Karpas-422 (cell line): ENCODE data around the gene AGTRAP. TPM values are rescaled to one million over a fixed set of nuclear protein-coding genes. Genes with fewer than 3 reads are reported as not detected.

Source experiments
- DNase-seq: peaks from one replicate; pipeline ENCODE4 v3.0.0-alpha.2; 2015
- H2AFZ ChIP-seq: fragments of 200-600 bp; sonication (generic); 2 replicates; pipeline ENCODE4 v1.6.1; 2014; ENCODE audit warnings: antibody characterized with exemption, low read length, mixed read lengths
- H3K27ac ChIP-seq: fragments of 200-600 bp; sonication (generic); 2 replicates; pipeline ENCODE4 v1.5.1; 2014; ENCODE audit warnings: mild to moderate bottlenecking, low read length, moderate library complexity
- H3K27me3 ChIP-seq: fragments of 200-600 bp; sonication (generic); 2 replicates; pipeline ENCODE4 v1.6.1; 2014; ENCODE audit warnings: low read length, mixed read lengths
- H3K36me3 ChIP-seq: fragments of 200-600 bp; sonication (generic); 2 replicates; pipeline ENCODE4 v1.6.1; 2014; ENCODE audit warnings: low read length, mixed read lengths; ENCODE audit not compliant: insufficient read depth
- H3K4me1 ChIP-seq: fragments of 200-600 bp; sonication (generic); 2 replicates; pipeline ENCODE4 v1.6.1; 2014; ENCODE audit warnings: mild to moderate bottlenecking, low read length, mixed read lengths
- H3K4me2 ChIP-seq: fragments of 200-600 bp; sonication (generic); 2 replicates; pipeline ENCODE4 v1.6.1; 2014; ENCODE audit warnings: low read length, low read depth, mild to moderate bottlenecking; ENCODE audit not compliant: poor library complexity, severe bottlenecking
- H3K4me3 ChIP-seq: fragments of 200-600 bp; sonication (generic); 2 replicates; pipeline ENCODE4 v1.5.1; 2014; ENCODE audit warnings: mild to moderate bottlenecking, antibody characterized with exemption, low read length, mixed read lengths
- H3K79me2 ChIP-seq: fragments of 200-600 bp; sonication (generic); 2 replicates; pipeline ENCODE4 v1.6.1; 2014; ENCODE audit warnings: mild to moderate bottlenecking, low read length, mixed read lengths
- H3K9ac ChIP-seq: fragments of 200-600 bp; sonication (generic); 2 replicates; pipeline ENCODE4 v1.6.0; 2014; ENCODE audit warnings: low read length
- H3K9me2 ChIP-seq: fragments of 200-600 bp; sonication (generic), shearing (Covaris generic); replicated peaks from 2 replicates; pipeline ENCODE4 v1.6.0; 2014; ENCODE audit warnings: mild to moderate bottlenecking, low read length, moderate library complexity; ENCODE audit not compliant: insufficient read depth
- H3K9me3 ChIP-seq: fragments of 300-700, 200-600 bp; sonication (generic); 2 replicates; pipeline ENCODE4 v1.6.1; 2014; ENCODE audit warnings: low read length, mixed read lengths
- H4K20me1 ChIP-seq: fragments of 200-600 bp; sonication (generic); 2 replicates; pipeline ENCODE4 v1.6.1; 2014; ENCODE audit warnings: mild to moderate bottlenecking, antibody characterized with exemption, low read length, low read depth; ENCODE audit not compliant: insufficient read depth
- total RNA-seq: library from RNA; depleted of rRNA; stranded (reverse); fragments of >200 nt; shearing (Covaris generic); gene quantifications from 2 replicates; pipeline ENCODE4 v1.2.3, GENCODE V29; 2014; ENCODE audit warnings: low replicate concordance

AGTRAP gene
- total RNA-seq, 1 experiment from 2014 or later, result 24.3 TPM

DNA sequence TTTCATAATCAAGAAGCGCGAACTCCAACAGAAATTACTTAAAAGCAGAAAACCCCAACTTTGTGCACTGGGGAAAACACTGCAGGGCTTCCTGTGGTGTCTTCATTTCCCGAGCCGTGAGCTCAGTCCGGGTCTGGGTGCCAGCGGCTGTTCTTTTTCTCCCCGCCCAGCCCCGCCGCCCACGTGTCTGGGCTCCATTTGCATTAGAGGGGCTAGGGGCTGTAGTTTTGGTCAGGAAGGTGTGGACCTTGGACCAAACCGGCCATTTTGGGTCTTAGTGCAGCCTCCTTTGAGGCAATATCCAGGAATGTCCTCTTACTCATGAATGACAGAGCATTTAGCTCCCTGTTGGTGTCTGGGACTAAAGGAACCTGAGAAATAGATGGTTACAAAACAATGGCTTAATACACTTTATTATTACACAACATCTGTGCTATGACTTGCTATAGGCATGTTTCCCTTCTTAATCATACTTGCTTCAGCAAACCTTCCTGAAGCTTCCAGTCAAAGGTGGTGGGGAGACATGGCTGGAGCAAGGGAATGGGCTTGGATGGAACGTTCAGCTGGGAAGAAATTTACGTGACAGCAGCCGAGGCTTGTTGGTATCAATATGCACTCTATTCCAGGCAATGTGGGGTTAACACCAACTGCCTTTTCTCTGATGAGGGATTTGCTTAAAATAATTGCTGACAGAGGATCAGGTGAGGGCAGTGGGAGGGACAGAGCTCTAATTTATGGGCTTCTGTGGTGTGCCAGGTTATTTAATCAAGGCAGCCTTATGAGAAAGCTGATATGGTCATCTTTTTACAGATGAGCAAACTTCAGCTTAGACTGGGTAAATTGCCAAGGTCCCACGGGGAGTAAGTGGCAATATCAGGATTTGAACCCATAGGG is 1.1 kb downstream of the AGTRAP start:
- peak overlapping the region; percentile 99 for H2AFZ ChIP-seq
- H3K4me1 ChIP-seq, result peaks cover 24% of the 10 kb centered on the region
- H4K20me1 ChIP-seq, result peaks cover 9% of the 10 kb centered on the region; the same call in 1 of the 2 replicates

DNA sequence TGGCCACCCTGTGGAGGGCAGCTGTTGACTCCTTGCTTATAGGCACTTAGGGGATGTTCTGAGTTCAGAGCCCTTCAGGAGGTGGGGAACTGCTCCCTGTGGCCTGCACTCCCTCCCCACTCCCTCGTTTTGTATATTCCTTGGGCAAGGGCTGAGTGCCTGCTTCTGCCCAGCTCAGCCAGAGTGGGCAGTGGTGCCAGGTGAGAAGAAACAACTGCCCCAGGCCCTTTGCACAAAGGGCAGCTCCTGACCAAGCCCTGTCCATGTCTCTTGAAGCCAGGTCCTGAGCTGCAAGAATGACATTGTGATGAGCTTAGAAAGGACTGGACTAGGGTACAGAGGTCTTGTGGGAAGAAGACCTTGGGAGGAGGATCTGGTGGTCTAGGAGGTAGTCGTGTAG is 2.2 kb downstream of the AGTRAP start:
- H3K79me2 ChIP-seq, result no peaks in the 10 kb centered on the region
- H3K27ac ChIP-seq, result no peak overlapping the region
- H3K36me3 ChIP-seq, result no peaks in the 10 kb centered on the region
- no peaks in the 10 kb centered on the region for H3K9me2 ChIP-seq
- no peak overlapping the region for H3K4me3 ChIP-seq
- H3K4me1 ChIP-seq, result peaks cover 24% of the 10 kb centered on the region
- H4K20me1 ChIP-seq, result peaks cover 9% of the 10 kb centered on the region; the same call in 1 of the 2 replicates
- peak overlapping the region; percentile 90; the same call in 1 of the 2 replicates for H3K9ac ChIP-seq
- no peak overlapping the region for H3K4me2 ChIP-seq
- H2AFZ ChIP-seq, result no peak overlapping the region
- no peak for DNase-seq
- no peaks in the 10 kb centered on the region for H3K27me3 ChIP-seq
- no peaks in the 10 kb centered on the region for H3K9me3 ChIP-seq

More for the DNA sequence above, 1.1 kb downstream of the AGTRAP start:
- Histone ChIP-seq H3K9me2 (no peaks in the 10 kb centered on the region), H3K27me3 (no peaks in the 10 kb centered on the region), H3K9ac (peak overlapping the region; percentile 90), H3K9me3 (no peaks in the 10 kb centered on the region), H3K27ac (peak overlapping the region; percentile 39), H3K4me3 (peak overlapping the region; percentile 92), H3K36me3 (no peaks in the 10 kb centered on the region), H3K4me2 (peak overlapping the region; percentile 98), H3K79me2 (no peaks in the 10 kb centered on the region)
- DNase-seq, result peak; percentile 73

DNA sequence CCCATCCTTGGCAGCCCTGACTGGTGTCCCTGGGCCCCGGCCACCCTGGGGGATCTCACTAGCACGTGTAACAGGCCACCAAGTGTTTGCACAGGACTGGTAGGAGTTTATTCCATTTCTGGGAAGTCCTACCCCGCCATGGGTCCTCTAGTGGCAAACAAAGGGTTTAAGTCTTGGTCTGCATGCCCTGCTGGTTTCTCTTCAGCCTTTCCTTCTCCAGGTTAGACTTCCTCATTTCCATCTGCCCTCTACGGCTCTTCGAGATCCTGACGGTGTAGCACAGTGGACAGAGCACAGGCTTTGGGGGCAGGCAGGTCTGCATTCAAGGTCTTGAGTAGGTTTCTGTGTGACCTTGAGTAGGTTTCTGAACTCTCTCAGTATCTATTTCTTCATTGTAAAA is 2.8 kb downstream of the AGTRAP start:
- no peak overlapping the region for H3K4me2 ChIP-seq

DNA sequence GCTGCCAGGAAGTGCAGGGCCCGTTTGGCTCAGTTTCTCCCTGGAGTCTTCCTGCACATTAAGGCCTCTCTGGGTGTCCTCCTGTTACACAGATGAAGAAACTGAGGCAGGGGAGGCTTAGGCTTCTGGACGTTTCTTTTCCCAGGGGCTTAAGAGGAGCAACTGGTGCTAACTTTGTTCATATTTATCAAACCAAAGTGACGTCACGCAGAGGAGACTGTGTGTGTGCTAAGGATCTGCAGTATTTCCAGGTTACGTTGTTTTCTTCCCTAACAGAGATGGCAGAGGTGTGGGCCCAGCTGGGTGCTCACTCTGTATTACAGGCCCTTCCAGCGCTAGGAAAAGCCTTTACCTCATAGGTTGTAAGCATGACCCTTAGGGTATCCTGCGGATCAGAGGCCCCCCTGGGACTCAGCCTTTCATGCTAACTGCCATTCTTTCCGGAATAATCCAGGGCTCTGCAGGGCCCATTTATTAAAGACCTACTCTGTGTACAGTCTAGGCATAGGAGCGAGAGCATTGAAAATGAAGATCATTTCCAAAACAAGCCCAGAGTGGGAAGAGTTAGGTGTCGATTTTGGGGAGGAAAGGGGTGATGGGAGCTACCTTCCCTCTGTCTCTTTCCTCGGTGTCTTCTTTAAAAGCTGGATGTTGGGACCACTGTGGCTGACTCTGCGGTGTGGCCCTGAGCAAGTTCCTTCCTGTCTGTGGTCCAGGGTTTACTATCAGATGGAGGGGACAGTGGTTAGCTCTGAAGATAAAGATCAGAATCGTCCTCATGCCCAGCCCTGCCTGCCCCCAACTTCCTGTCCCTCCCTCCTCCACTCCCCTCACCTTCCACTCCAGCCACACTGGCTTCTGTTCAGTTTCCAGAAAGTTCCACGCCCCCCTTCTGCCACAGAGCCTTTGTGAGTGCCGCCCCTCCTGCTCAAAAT is 4.6 kb downstream of the AGTRAP start:
- Histone ChIP-seq H3K4me3 (no peak overlapping the region), H3K9ac (no peak overlapping the region)

More for the DNA sequence above, 2.8 kb downstream of the AGTRAP start:
- Histone ChIP-seq H4K20me1 (peaks cover 9% of the 10 kb centered on the region; the same call in 1 of the 2 replicates), H3K4me1 (peaks cover 24% of the 10 kb centered on the region), H3K4me3 (no peak overlapping the region), H2AFZ (no peak overlapping the region), H3K79me2 (no peaks in the 10 kb centered on the region), H3K27me3 (no peaks in the 10 kb centered on the region), H3K9me2 (no peaks in the 10 kb centered on the region), H3K9me3 (no peaks in the 10 kb centered on the region), H3K9ac (no peak overlapping the region), H3K36me3 (no peaks in the 10 kb centered on the region), H3K27ac (no peak overlapping the region)
- no peak for DNase-seq

DNA sequence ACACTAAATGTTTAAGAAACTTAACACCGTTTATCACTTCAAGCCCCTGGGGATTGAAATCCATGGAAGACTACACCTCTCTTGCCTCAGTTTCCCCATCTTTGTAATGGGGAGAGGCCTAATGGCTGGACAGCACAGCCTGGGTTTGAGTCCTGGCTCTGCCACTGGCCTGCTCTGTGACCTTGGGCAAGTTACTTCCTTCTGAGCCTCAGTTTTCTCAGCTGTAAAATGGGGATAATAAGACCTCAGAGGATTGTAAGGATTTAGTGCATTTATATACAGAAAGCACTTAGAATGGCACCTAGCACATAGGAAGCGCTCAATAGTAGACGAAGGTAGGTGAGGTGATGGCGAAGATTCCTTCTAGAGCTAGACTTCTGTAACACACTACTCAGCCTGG is 5.5 kb downstream of the AGTRAP start:
- H3K9ac ChIP-seq, result no peak overlapping the region
- no peak overlapping the region for H3K27ac ChIP-seq
- DNase-seq, result no peak
- no peak overlapping the region for H2AFZ ChIP-seq
- H3K4me3 ChIP-seq, result no peak overlapping the region
- H4K20me1 ChIP-seq, result peaks cover 9% of the 10 kb centered on the region; the same call in 1 of the 2 replicates
- no peaks in the 10 kb centered on the region for H3K27me3 ChIP-seq
- H3K9me3 ChIP-seq, result no peaks in the 10 kb centered on the region
- H3K4me1 ChIP-seq, result peaks cover 15% of the 10 kb centered on the region
- no peaks in the 10 kb centered on the region for H3K9me2 ChIP-seq
- H3K79me2 ChIP-seq, result no peaks in the 10 kb centered on the region
- H3K36me3 ChIP-seq, result no peaks in the 10 kb centered on the region
- H3K4me2 ChIP-seq, result no peak overlapping the region

More for the DNA sequence above, 4.6 kb downstream of the AGTRAP start:
- Histone ChIP-seq H3K9me3 (no peaks in the 10 kb centered on the region), H3K4me2 (no peak overlapping the region), H3K79me2 (no peaks in the 10 kb centered on the region), H3K4me1 (peaks cover 23% of the 10 kb centered on the region), H3K36me3 (no peaks in the 10 kb centered on the region), H3K9me2 (no peaks in the 10 kb centered on the region), H4K20me1 (peaks cover 9% of the 10 kb centered on the region; the same call in 1 of the 2 replicates), H2AFZ (no peak overlapping the region), H3K27me3 (no peaks in the 10 kb centered on the region), H3K27ac (no peak overlapping the region)
- no peak for DNase-seq

DNA sequence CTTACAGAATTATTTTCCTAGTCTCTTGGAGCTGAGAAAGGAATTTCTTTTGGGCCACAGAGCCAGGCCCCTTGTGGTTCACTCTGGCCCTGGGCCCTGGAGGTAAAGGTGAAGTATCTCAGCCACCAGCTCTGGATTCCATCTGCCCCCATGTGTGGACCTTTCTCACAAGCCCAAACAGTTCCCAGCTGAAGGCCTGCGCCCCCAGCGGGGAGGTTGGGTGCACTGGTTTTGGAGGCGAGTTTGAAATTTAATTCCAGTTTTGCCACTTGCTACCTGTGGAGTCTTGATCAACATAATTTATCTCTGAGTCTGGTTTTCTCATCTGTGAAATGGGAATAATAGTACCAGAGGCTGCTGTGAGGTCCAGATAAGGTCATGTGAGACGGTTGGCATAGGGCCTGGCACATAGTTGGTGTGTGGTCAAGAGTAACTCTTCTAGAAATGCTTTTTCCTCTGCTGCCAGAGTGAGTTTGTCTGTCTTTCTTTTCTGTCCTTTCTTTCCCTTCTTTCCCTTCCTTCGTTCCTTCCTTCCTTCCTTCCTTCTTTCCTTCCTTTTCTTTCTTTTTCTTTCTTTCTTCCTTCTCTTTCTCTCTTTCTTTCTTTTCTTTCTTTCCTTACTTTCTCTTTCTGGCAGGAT is 6.1 kb downstream of the AGTRAP start:
- Histone ChIP-seq H3K4me3 (no peak overlapping the region), H3K9me2 (no peaks in the 10 kb centered on the region), H3K36me3 (no peaks in the 10 kb centered on the region), H3K27ac (no peak overlapping the region), H4K20me1 (peaks cover 9% of the 10 kb centered on the region; the same call in 1 of the 2 replicates), H3K4me2 (no peak overlapping the region), H3K9me3 (no peaks in the 10 kb centered on the region), H3K4me1 (peaks cover 10% of the 10 kb centered on the region), H3K27me3 (no peaks in the 10 kb centered on the region), H3K9ac (no peak overlapping the region), H3K79me2 (no peaks in the 10 kb centered on the region), H2AFZ (no peak overlapping the region)
- DNase-seq, result peak; percentile 64

DNA sequence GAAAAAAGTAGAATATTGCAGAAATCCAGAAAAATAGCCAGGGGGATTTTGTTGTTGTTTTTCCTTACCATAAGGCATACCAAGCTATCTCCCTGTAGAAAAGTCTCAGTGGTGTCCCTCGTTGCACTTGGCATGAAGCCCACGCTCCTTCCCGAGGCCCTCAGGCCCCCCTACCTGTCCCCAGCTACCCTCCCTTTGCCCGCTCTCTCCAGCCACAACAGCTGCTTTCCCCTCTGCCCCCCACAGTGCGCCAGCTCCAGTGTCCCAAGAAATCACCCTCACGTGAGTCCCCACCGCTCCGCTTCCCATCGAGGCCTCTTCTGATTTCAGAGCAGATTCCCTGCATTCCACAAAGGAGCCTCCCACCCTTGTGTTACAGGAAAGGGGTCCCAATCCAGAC is 8.4 kb downstream of the AGTRAP start:
- Histone ChIP-seq H4K20me1 (peaks cover 9% of the 10 kb centered on the region; the same call in 1 of the 2 replicates), H3K27ac (no peak overlapping the region), H3K4me3 (no peak overlapping the region), H3K9me3 (no peaks in the 10 kb centered on the region), H3K4me2 (no peak overlapping the region), H3K9me2 (no peaks in the 10 kb centered on the region), H2AFZ (no peak overlapping the region), H3K36me3 (no peaks in the 10 kb centered on the region), H3K9ac (no peak overlapping the region), H3K79me2 (no peaks in the 10 kb centered on the region), H3K27me3 (no peaks in the 10 kb centered on the region), H3K4me1 (no peaks in the 10 kb centered on the region)
- no peak for DNase-seq
